GM19452 (cell line): ENCODE measurements around the gene IL3.

Experiments
- ATAC-seq: cut with Tn5 transposase; IDR thresholded peaks from one replicate; pipeline ENCODE4 v1.9.1; 2021; ENCODE audit not compliant: unreplicated experiment

The IL3 gene

GRCh38 chr5:132072070-132072469, 11.6 kb downstream of the IL3 start:
- ATAC-seq, result no peak

- ATAC-seq, result no peak
Measured at GRCh38 chr5:132072528-132072927, 12.1 kb downstream of the IL3 start.

GRCh38 chr5:132073231-132074013, 13.0 kb downstream of the IL3 start, which contains the start of gene CSF2:
CSF2 (plus strand) TSS chr5:132073789; CDS start chr5:132073824, 35 bp downstream.
- no peak for ATAC-seq

- no peak for ATAC-seq
Measured at GRCh38 chr5:132074091-132074771, 13.8 kb downstream of the IL3 start.

GRCh38 chr5:132074772-132075718, 14.6 kb downstream of the IL3 start:
- ATAC-seq, result no peak

- ATAC-seq, result no peak
Measured at GRCh38 chr5:132075719-132076077, 15.2 kb downstream of the IL3 start.

GRCh38 chr5:132076202-132076830, 15.9 kb downstream of the IL3 start:
- ATAC-seq, result no peak

- no peak for ATAC-seq
Measured at GRCh38 chr5:132076983-132077382, 16.5 kb downstream of the IL3 start.

- ATAC-seq, result no peak
Measured at GRCh38 chr5:132079081-132079480, 18.6 kb downstream of the IL3 start.

GRCh38 chr5:132079619-132080018, 19.2 kb downstream of the IL3 start:
- ATAC-seq, result no peak

GRCh38 chr5:132080595-132080994, 20.1 kb downstream of the IL3 start:
- no peak for ATAC-seq

- ATAC-seq, result no peak
Measured at GRCh38 chr5:132081458-132081857, 21.0 kb downstream of the IL3 start.

- no peak for ATAC-seq
Measured at GRCh38 chr5:132082329-132083023, 22.0 kb downstream of the IL3 start.

- no peak for ATAC-seq
Measured at GRCh38 chr5:132083071-132083678, 22.7 kb downstream of the IL3 start.

- ATAC-seq, result no peak
Measured at GRCh38 chr5:132085686-132086085, 25.2 kb downstream of the IL3 start.

GRCh38 chr5:132086277-132086794, 25.9 kb downstream of the IL3 start:
- no peak for ATAC-seq

- no peak for ATAC-seq
Measured at GRCh38 chr5:132087176-132087575, 26.7 kb downstream of the IL3 start.

- no peak for ATAC-seq
Measured at GRCh38 chr5:132087661-132088060, 27.2 kb downstream of the IL3 start.

- no peak for ATAC-seq
Measured at GRCh38 chr5:132089363-132089762, 28.9 kb downstream of the IL3 start.

- no peak for ATAC-seq
Measured at GRCh38 chr5:132090107-132090506, 29.7 kb downstream of the IL3 start.
